Activated T-helper 1 cell treated with anti-CD3 and anti-CD28 coated beads, Interleukin-2, amount 50 U/mL, for 16 hours (primary cell): ENCODE measurements around the gene MGP.

Experiments used
- DNase-seq, 2 donors: peaks; one replicate each; pipeline ENCODE4 v3.0.0-alpha.2; 2020; ENCODE audit warnings: low read depth in 1 of 2, low spot score in 1 of 2

The MGP gene

DNA sequence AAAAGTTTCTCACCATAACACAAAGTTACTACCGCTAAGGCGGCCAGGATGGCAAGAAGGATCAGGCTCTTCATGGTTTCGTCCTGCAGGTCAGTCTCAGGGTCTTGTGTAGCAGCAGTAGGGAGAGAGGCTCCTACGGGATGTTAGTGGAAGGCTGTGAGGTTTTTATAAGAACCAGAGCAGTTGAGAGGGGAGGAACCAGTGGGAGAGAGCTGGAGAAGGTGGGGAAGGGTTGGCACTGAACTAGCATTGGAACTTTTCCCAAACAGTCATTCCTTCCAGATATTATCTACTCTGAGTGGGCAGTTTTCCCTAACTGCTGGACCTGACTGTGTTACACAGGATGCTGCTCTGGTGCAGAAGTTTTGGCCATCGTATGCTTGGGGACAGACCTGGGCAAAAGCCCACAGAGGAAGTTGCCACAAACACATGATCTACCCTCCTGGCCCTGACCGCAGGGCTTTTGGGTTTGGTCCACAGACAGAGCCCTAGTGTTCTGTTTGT lies at the start of gene MGP:
Gene MGP, minus strand, starts transcription at position 137 of the 504 bp plus-strand sequence. Its CDS starts 63 bp downstream, at position 74.
- DNase-seq = no peak

DNA sequence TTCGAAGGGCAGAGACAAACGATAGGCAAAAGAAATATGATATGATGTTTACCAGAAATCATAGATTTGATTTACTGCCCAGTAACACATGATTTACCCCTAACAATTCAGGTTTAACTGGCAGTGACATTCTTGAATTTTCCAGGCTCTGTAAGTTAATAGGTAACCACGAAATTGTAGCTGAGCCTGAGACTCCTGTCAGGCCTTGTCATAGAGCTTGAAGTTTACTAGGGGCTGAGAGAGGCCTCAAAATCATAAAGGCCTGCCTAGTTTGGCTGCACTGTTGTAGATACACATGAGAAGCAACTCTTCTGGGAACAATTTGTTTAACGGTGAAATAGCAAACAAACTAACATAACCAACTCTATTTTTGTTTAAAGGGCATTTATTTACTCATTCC lies 49.4 kb upstream of the MGP start:
- no peak for DNase-seq

- no peak for DNase-seq
These were observed 48.9 kb upstream of the MGP start for GRCh38 chr12:14934511-14934910.

DNA sequence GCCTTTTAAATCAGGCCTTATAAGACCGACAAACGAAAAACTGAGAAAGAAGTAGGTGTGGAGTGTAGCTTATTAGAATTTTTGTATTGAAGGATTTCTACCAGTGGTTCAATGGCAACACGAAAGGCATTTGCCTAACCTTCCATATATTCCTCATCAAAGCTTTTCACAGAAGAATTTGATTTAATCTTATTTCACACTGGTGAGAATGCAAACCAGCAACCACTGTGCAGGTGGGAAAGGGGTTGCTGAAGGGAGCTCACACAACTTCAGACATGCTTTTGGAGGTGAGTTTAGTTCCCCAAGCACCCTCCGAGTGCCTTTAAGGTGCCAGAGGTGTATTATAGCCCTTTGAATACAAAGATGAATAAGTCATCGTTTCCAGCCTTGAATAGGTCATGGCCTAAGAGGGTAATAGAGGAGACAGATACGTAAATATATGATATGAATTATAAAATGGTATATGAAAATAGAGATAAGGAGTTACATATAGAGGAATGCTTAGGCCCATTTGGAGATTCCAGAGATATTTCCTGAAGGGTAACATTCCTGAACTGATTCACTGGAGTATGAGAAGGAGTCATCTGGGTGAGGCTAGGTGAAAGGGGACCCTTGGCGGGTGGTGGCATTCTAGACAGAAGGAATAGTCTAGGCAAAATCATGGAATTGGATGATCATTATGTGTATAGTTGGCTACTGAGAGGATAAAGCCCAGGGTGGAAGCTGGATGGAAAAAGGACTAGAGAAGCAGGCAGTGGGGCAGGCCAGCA lies 46.3 kb upstream of the MGP start:
- DNase-seq = no peak

- no peak for DNase-seq
These were observed 45.7 kb upstream of the MGP start for GRCh38 chr12:14931359-14931758.

- no peak for DNase-seq
These were observed 44.6 kb upstream of the MGP start for GRCh38 chr12:14930299-14930698.

- no peak for DNase-seq
These were observed 43.3 kb upstream of the MGP start for GRCh38 chr12:14928931-14929330.

DNA sequence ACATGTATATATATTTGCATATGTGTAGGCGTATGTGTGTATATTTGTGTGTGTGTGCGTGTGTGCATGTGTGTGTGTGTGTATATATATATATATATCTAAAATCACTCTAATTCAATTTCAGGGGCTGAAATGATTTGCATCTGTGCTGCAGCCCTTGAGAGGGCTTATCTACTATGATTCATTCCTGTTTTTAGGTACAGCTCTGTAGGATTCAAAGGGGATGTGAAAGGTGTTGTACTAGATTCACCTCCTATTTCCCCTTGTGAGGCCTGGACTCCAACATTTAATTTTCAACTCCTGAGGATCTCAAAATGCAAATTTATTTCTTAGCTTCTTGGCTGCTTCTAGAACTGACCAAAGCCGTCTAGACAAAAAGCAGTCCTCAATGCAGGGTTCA lies 41.6 kb upstream of the MGP start:
- no peak for DNase-seq

- DNase-seq = no peak
These were observed 38.9 kb upstream of the MGP start for GRCh38 chr12:14924541-14924940.

- DNase-seq = no peak
These were observed 38.3 kb upstream of the MGP start for GRCh38 chr12:14923944-14924343.

- DNase-seq = no peak
These were observed 35.6 kb upstream of the MGP start for GRCh38 chr12:14921218-14921617.

- no peak for DNase-seq
These were observed 34.9 kb upstream of the MGP start for GRCh38 chr12:14920475-14921126.

- no peak for DNase-seq
These were observed 33.8 kb upstream of the MGP start for GRCh38 chr12:14919455-14919854.

DNA sequence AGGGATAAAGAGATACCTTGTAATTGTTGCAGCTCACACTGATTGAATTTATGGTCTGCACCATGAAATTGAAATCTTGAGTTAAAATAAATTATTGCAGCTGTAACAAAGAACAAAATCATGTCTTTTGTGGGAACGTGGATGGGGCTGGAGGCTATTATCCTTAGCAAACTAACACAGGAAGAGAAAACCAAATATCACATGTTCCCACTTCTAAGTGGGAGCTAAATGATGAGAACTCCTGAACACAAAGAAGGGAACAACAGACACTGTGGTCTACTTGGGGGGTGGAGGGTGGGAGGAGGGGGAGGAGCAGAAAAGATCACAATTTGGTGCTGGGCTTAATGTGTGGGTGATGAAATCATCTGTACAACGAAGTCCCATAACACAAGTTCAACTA lies 30.1 kb upstream of the MGP start:
- DNase-seq = no peak

DNA sequence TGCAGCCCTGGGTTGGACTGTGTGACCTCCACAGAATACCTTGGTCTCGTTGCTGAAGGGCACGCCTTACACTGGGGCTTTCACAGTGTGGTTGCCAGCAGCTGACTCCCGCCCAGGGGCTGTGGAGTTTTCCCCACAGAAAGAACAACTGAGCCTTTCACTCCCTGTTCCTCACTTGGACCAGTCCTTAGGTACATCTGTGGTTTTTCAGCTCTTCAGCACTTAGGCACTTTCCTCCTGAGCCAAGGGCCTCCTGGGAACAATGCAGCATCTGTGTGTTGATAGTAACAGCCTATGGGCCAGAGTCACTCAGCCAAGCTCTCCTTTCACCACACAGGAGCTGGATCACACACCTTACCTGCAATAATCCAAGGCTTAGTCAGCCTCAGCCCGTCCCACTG lies 27.7 kb upstream of the MGP start:
- DNase-seq = no peak

- no peak for DNase-seq
These were observed 25.5 kb upstream of the MGP start for GRCh38 chr12:14911131-14911530.

- DNase-seq = no peak
These were observed 24.6 kb upstream of the MGP start for GRCh38 chr12:14910090-14910915.

- no peak for DNase-seq
These were observed 22.3 kb upstream of the MGP start for GRCh38 chr12:14907953-14908352.

DNA sequence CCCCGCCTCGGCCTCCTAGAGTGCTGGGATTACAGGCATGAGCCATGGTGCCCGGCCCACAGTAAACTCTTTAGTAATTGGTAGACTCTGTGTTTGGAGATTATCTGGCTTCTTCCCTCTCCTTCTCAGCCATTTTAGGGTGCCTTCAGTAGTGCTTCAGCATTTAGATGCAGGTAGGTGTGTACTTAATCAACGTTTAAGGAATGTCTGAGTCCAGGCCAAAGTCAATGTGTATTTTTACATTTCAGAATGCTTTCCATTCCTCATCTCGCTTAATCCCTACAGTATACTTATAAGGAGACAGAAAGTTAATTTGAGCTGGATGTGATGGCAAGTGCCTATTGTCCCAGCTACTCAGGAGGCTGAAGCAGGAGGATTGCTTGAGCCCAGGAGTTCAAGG lies 20.5 kb upstream of the MGP start:
- DNase-seq = no peak

- DNase-seq = no peak
These were observed 19.8 kb upstream of the MGP start for GRCh38 chr12:14905269-14906004.

- no peak for DNase-seq
These were observed 19.2 kb upstream of the MGP start for GRCh38 chr12:14904854-14905253.
